Measurements from ENCODE around the gene CSRNP3.

Gene CSRNP3

GRCh38 chr2:165697748-165698443 is 228.4 kb downstream of the CSRNP3 start:
- DNase-seq (ENCODE audit: extremely low spot score): no peak
- ChIA-PET CTCF (interaction anchor here (0.9 to 1.2 kb wide), 4 partner anchors 9 to 295 kb away, joined by 3 to 4 read pairs (median 3); no protein-coding TSS in a partner anchor), POLR2A (no interaction called here)
- no peak for TF ChIP-seq CTCF (IDR thresholded peaks at IDR 0.05; ENCODE audit: control extremely low read depth, extremely low read depth, low read depth, missing control alignments)

GRCh38 chr2:165698444-165698884 is 229.0 kb downstream of the CSRNP3 start:
- CTCF ChIA-PET: interaction anchor here (0.9 to 1.2 kb wide), 3 partner anchors 9 to 296 kb away, joined by 3 to 4 read pairs (median 3); no protein-coding TSS in a partner anchor
- POLR2A ChIA-PET: no interaction called here
- DNase-seq (ENCODE audit: extremely low spot score): peak; percentile 22
- peak; percentile 43 for TF ChIP-seq CTCF (IDR thresholded peaks at IDR 0.05; ENCODE audit: control extremely low read depth, extremely low read depth, low read depth, missing control alignments)

GRCh38 chr2:165699946-165700345 is 230.4 kb downstream of the CSRNP3 start:
- DNase-seq (ENCODE audit: extremely low spot score): no peak
- CTCF ChIA-PET: interaction anchor here (1.1 to 1.2 kb wide), 2 partner anchors 8 to 297 kb away, joined by 3 read pairs; no protein-coding TSS in a partner anchor
- TF ChIP-seq CTCF (IDR thresholded peaks at IDR 0.05; ENCODE audit: control extremely low read depth, extremely low read depth, low read depth, missing control alignments): no peak
- POLR2A ChIA-PET: no interaction called here

GRCh38 chr2:165700531-165700930 is 231.0 kb downstream of the CSRNP3 start:
- CTCF ChIA-PET: interaction anchor here (1.1 to 1.2 kb wide), 2 partner anchors 9 to 48 kb away, joined by 3 read pairs; no protein-coding TSS in a partner anchor
- no peak for TF ChIP-seq CTCF (IDR thresholded peaks at IDR 0.05; ENCODE audit: control extremely low read depth, extremely low read depth, low read depth, missing control alignments)
- POLR2A ChIA-PET: no interaction called here
- DNase-seq (ENCODE audit: extremely low spot score): no peak

- POLR2A ChIA-PET: no interaction called here
- no peak for TF ChIP-seq CTCF (IDR thresholded peaks at IDR 0.05; ENCODE audit: control extremely low read depth, extremely low read depth, low read depth, missing control alignments)
- CTCF ChIA-PET: interaction anchor here (1.1 to 1.2 kb wide), 2 partner anchors 9 to 49 kb away, joined by 3 read pairs; no protein-coding TSS in a partner anchor
- DNase-seq (ENCODE audit: extremely low spot score): no peak
Observed at GRCh38 chr2:165701147-165701546, 231.6 kb downstream of the CSRNP3 start.

- CTCF ChIA-PET: interaction anchor here (1.3 kb wide), 1 partner anchor 9 kb away, joined by 3 read pairs; no protein-coding TSS in a partner anchor
- no peak for TF ChIP-seq CTCF (IDR thresholded peaks at IDR 0.05; ENCODE audit: control extremely low read depth, extremely low read depth, low read depth, missing control alignments)
- POLR2A ChIA-PET: no interaction called here
- DNase-seq (ENCODE audit: extremely low spot score): no peak
Observed at GRCh38 chr2:165706960-165707487, 237.5 kb downstream of the CSRNP3 start.

Data from GM10248 (cell line).